ENCODE measurements around the gene WIPF3.

The WIPF3 gene

GRCh38 chr7:29852457-29852856 lies 46.1 kb downstream of the WIPF3 start:
- H3K9me3 ChIP-seq (ENCODE audit: control insufficient read depth, insufficient read depth, low read length) = no peaks in the 10 kb centered on the region
- H3K4me1 ChIP-seq (ENCODE audit: control insufficient read depth, low read length) = no peaks in the 10 kb centered on the region
- no peak overlapping the region for H3K27ac ChIP-seq (ENCODE audit: low read depth, low read length)
- TF ChIP-seq EZH2phosphoT487 (IDR thresholded peaks at IDR 0.05; ENCODE audit: borderline replicate concordance, low read length) = no peak
- TF ChIP-seq CTCF (IDR thresholded peaks at IDR 0.05; ENCODE audit: low read depth, low read length, poor library complexity, severe bottlenecking) = no peak
- no peaks in the 10 kb centered on the region for H4K20me1 ChIP-seq (ENCODE audit: control insufficient read depth, insufficient read depth, low read depth, low read length)
- no peaks in the 10 kb centered on the region for H3K79me2 ChIP-seq (ENCODE audit: control insufficient read depth, low read length)
- H3K27me3 ChIP-seq (ENCODE audit: control insufficient read depth, low read length) = peaks cover 23% of the 10 kb centered on the region
- H3K36me3 ChIP-seq (ENCODE audit: control insufficient read depth, low read length) = no peaks in the 10 kb centered on the region
- no peaks in the 10 kb centered on the region for H3K9me2 ChIP-seq (replicated peaks; ENCODE audit: control insufficient read depth, low read length)
- no peaks in the 10 kb centered on the region for H3F3A ChIP-seq (ENCODE audit: control insufficient read depth, insufficient read depth)
- no peak overlapping the region for H3K4me3 ChIP-seq (ENCODE audit: low read length)
- H3K4me2 ChIP-seq (ENCODE audit: low read length) = no peak overlapping the region

- H3F3A ChIP-seq (ENCODE audit: control insufficient read depth, insufficient read depth) = no peaks in the 10 kb centered on the region
- H3K36me3 ChIP-seq (ENCODE audit: control insufficient read depth, low read length) = no peaks in the 10 kb centered on the region
- no peaks in the 10 kb centered on the region for H4K20me1 ChIP-seq (ENCODE audit: control insufficient read depth, insufficient read depth, low read depth, low read length)
- no peak overlapping the region for H3K4me2 ChIP-seq (ENCODE audit: low read length)
- no peak for TF ChIP-seq CTCF (IDR thresholded peaks at IDR 0.05; ENCODE audit: low read depth, low read length, poor library complexity, severe bottlenecking)
- TF ChIP-seq EZH2phosphoT487 (IDR thresholded peaks at IDR 0.05; ENCODE audit: borderline replicate concordance, low read length) = no peak
- no peaks in the 10 kb centered on the region for H3K9me3 ChIP-seq (ENCODE audit: control insufficient read depth, insufficient read depth, low read length)
- H3K9me2 ChIP-seq (replicated peaks; ENCODE audit: control insufficient read depth, low read length) = no peaks in the 10 kb centered on the region
- H3K27me3 ChIP-seq (ENCODE audit: control insufficient read depth, low read length) = peaks cover 23% of the 10 kb centered on the region
- H3K27ac ChIP-seq (ENCODE audit: low read depth, low read length) = no peak overlapping the region
- no peaks in the 10 kb centered on the region for H3K4me1 ChIP-seq (ENCODE audit: control insufficient read depth, low read length)
- H3K4me3 ChIP-seq (ENCODE audit: low read length) = no peak overlapping the region
- no peaks in the 10 kb centered on the region for H3K79me2 ChIP-seq (ENCODE audit: control insufficient read depth, low read length)
These were observed 46.8 kb downstream of the WIPF3 start for GRCh38 chr7:29853072-29853471.

GRCh38 chr7:29853789-29854188 lies 47.5 kb downstream of the WIPF3 start:
- Histone ChIP-seq H3K27me3 (ENCODE audit: control insufficient read depth, low read length) (peaks cover 23% of the 10 kb centered on the region), H3K79me2 (ENCODE audit: control insufficient read depth, low read length) (no peaks in the 10 kb centered on the region), H3K9me2 (replicated peaks; ENCODE audit: control insufficient read depth, low read length) (no peaks in the 10 kb centered on the region), H3K27ac (ENCODE audit: low read depth, low read length) (no peak overlapping the region), H3K9me3 (ENCODE audit: control insufficient read depth, insufficient read depth, low read length) (no peaks in the 10 kb centered on the region), H3K4me2 (ENCODE audit: low read length) (no peak overlapping the region), H3K36me3 (ENCODE audit: control insufficient read depth, low read length) (no peaks in the 10 kb centered on the region), H4K20me1 (ENCODE audit: control insufficient read depth, insufficient read depth, low read depth, low read length) (no peaks in the 10 kb centered on the region), H3F3A (ENCODE audit: control insufficient read depth, insufficient read depth) (no peaks in the 10 kb centered on the region), H3K4me3 (ENCODE audit: low read length) (no peak overlapping the region), H3K4me1 (ENCODE audit: control insufficient read depth, low read length) (no peaks in the 10 kb centered on the region)
- TF ChIP-seq EZH2phosphoT487 (IDR thresholded peaks at IDR 0.05; ENCODE audit: borderline replicate concordance, low read length) (no peak), CTCF (IDR thresholded peaks at IDR 0.05; ENCODE audit: low read depth, low read length, poor library complexity, severe bottlenecking) (no peak)
